UCSD-AML1 (cell line): Measurements from ENCODE around the gene GLOD4.
"Not testable (repeated sequence)": the region's sequence is repeated elsewhere in the genome, so short reads cannot be mapped to it uniquely, and the experiment has no call there.

Source experiments
- DNase-seq: peaks from one replicate; lab custom pipeline; 2025; ENCODE audit not compliant: unreplicated experiment; lab: John Stamatoyannopoulos, UW

Gene GLOD4

GRCh38 chr17:802901-803881 is 21.1 kb upstream of the GLOD4 start:
- no peak for DNase-seq

GRCh38 chr17:802481-802880 is 20.4 kb upstream of the GLOD4 start:
- no peak for DNase-seq

- no peak for DNase-seq
Observed at GRCh38 chr17:801660-802059, 19.6 kb upstream of the GLOD4 start.

GRCh38 chr17:800446-801242 is 18.6 kb upstream of the GLOD4 start:
- no peak for DNase-seq

GRCh38 chr17:799261-799660 is 17.2 kb upstream of the GLOD4 start:
- DNase-seq: no peak

- DNase-seq: no peak
Observed at GRCh38 chr17:798246-798645, 16.2 kb upstream of the GLOD4 start.

- no peak for DNase-seq
Observed at GRCh38 chr17:797236-797840, 15.3 kb upstream of the GLOD4 start.

- no peak for DNase-seq
Observed at GRCh38 chr17:796609-797008, 14.5 kb upstream of the GLOD4 start.

GRCh38 chr17:795721-796120 is 13.6 kb upstream of the GLOD4 start:
- no peak for DNase-seq

- DNase-seq: no peak
Observed at GRCh38 chr17:795276-795675, 13.2 kb upstream of the GLOD4 start.

GRCh38 chr17:794876-795275 is 12.8 kb upstream of the GLOD4 start:
- DNase-seq: no peak

- DNase-seq: no peak
Observed at GRCh38 chr17:792277-792676, 10.2 kb upstream of the GLOD4 start.

- no peak for DNase-seq
Observed at GRCh38 chr17:791829-792228, 9.7 kb upstream of the GLOD4 start.

GRCh38 chr17:790874-791247 is 8.8 kb upstream of the GLOD4 start:
- not testable (repeated sequence) for DNase-seq

GRCh38 chr17:789931-790873 is 8.1 kb upstream of the GLOD4 start:
- not testable (repeated sequence) for DNase-seq

GRCh38 chr17:789160-789840 is 7.2 kb upstream of the GLOD4 start:
- no peak for DNase-seq

GRCh38 chr17:788551-788950 is 6.5 kb upstream of the GLOD4 start:
- DNase-seq: no peak

GRCh38 chr17:787641-788221 is 5.7 kb upstream of the GLOD4 start:
- no peak for DNase-seq

GRCh38 chr17:785901-786300 is 3.8 kb upstream of the GLOD4 start:
- DNase-seq: not testable (repeated sequence)

GRCh38 chr17:784143-784542 is 2.1 kb upstream of the GLOD4 start:
- no peak for DNase-seq
